ENCODE results near the gene TAF1C. TPM values are rescaled to one million over a fixed set of nuclear protein-coding genes. Genes with fewer than 3 reads are reported as not detected.
"Not testable (repeated sequence)": the region's sequence is repeated elsewhere in the genome, so short reads cannot be mapped to it uniquely, and the experiment has no call there.

The TAF1C gene
- 31.0 TPM for total RNA-seq
- long read RNA-seq, partial matches to known transcripts, result 9 of 32 reads
- long read RNA-seq, other reads (novel, unspliced or antisense), result 22 of 32 reads

- DNase-seq, result peak; percentile 97
- peak; percentile 97 for ATAC-seq
- intact Hi-C loops (cut with micrococcal nuclease), result no loop called here
Observed at GRCh38 chr16:84186685-84187437, at the start of gene TAF1C. TSS of gene TAF1C (minus strand) at chr16:84187057. CDS start at chr16:84184988, 2,069 bp downstream.

- peak; percentile 34 for ATAC-seq
- DNase-seq, result no peak
- intact Hi-C loops (cut with micrococcal nuclease), result no loop called here
Observed at GRCh38 chr16:84234321-84235241, 47.7 kb upstream of the TAF1C start.

- no peak for DNase-seq
- ATAC-seq, result no peak
- intact Hi-C loops (cut with micrococcal nuclease), result no loop called here
Observed at GRCh38 chr16:84233748-84234147, 46.9 kb upstream of the TAF1C start.

GRCh38 chr16:84232969-84233368, 46.1 kb upstream of the TAF1C start:
- DNase-seq, result no peak
- ATAC-seq, result no peak
- intact Hi-C loops (cut with micrococcal nuclease), result no loop called here

- no peak for ATAC-seq
- DNase-seq, result no peak
- intact Hi-C loops (cut with micrococcal nuclease), result no loop called here
Observed at GRCh38 chr16:84232060-84232459, 45.2 kb upstream of the TAF1C start.

GRCh38 chr16:84229471-84229870, 42.6 kb upstream of the TAF1C start:
- DNase-seq (no peak), ATAC-seq (no peak)
- intact Hi-C loops (cut with micrococcal nuclease), result no loop called here

GRCh38 chr16:84228256-84228838, 41.5 kb upstream of the TAF1C start:
- DNase-seq, result peak; percentile 85
- intact Hi-C loops (cut with micrococcal nuclease), result no loop called here
- ATAC-seq, result peak; percentile 96

GRCh38 chr16:84227548-84227947, 40.7 kb upstream of the TAF1C start:
- intact Hi-C loops (cut with micrococcal nuclease), result no loop called here
- ATAC-seq, result no peak
- no peak for DNase-seq

- intact Hi-C loops (cut with micrococcal nuclease), result no loop called here
- ATAC-seq, result no peak
- no peak for DNase-seq
Observed at GRCh38 chr16:84226026-84226425, 39.2 kb upstream of the TAF1C start.

- no peak for DNase-seq
- ATAC-seq, result no peak
- intact Hi-C loops (cut with micrococcal nuclease), result no loop called here
Observed at GRCh38 chr16:84225571-84225970, 38.7 kb upstream of the TAF1C start.

- DNase-seq (no peak), ATAC-seq (no peak)
- intact Hi-C loops (cut with micrococcal nuclease), result no loop called here
Observed at GRCh38 chr16:84225126-84225525, 38.3 kb upstream of the TAF1C start.

- ATAC-seq (no peak), DNase-seq (no peak)
- intact Hi-C loops (cut with micrococcal nuclease), result no loop called here
Observed at GRCh38 chr16:84224554-84224953, 37.7 kb upstream of the TAF1C start.

- no peak for ATAC-seq
- intact Hi-C loops (cut with micrococcal nuclease), result no loop called here
Observed at GRCh38 chr16:84223456-84223855, 36.6 kb upstream of the TAF1C start.

GRCh38 chr16:84220851-84221250, 34.0 kb upstream of the TAF1C start:
- intact Hi-C loops (cut with micrococcal nuclease), result no loop called here
- ATAC-seq (no peak), DNase-seq (no peak)

More at GRCh38 chr16:84223456-84223855, 36.6 kb upstream of the TAF1C start:
- DNase-seq, result no peak

GRCh38 chr16:84218956-84219355, 32.1 kb upstream of the TAF1C start:
- ATAC-seq (no peak), DNase-seq (no peak)
- intact Hi-C loops (cut with micrococcal nuclease), result no loop called here

- ATAC-seq, result no peak
- intact Hi-C loops (cut with micrococcal nuclease), result no loop called here
- DNase-seq, result no peak
Observed at GRCh38 chr16:84218176-84218823, 31.4 kb upstream of the TAF1C start.

GRCh38 chr16:84216144-84216543, 29.3 kb upstream of the TAF1C start:
- DNase-seq; intact Hi-C loops (cut with micrococcal nuclease); ATAC-seq: not testable (repeated sequence)

GRCh38 chr16:84215531-84215930, 28.7 kb upstream of the TAF1C start:
- intact Hi-C loops (cut with micrococcal nuclease), result no loop called here
- no peak for ATAC-seq
- no peak for DNase-seq

- ATAC-seq (peak; percentile 73), DNase-seq (no peak)
- intact Hi-C loops (cut with micrococcal nuclease), result no loop called here
Observed at GRCh38 chr16:84214451-84215066, 27.7 kb upstream of the TAF1C start.

Measured in left ventricle myocardium superior (tissue), 1 donor.